ENCODE results near the gene SPATA31D4. TPM values are rescaled to one million over a fixed set of nuclear protein-coding genes. Genes with fewer than 3 reads are reported as not detected.

SPATA31D4 gene
- polyA plus RNA-seq, 3 donors, result not detected

- peaks cover 0 to 18% (median 6%) of the 10 kb centered on the region in 7 donors for H3K9me3 Mint-ChIP-seq
- DNase-seq, result no peak
- Histone ChIP-seq H3K9ac (ENCODE audit: insufficient read depth, low read length, poor library complexity, severe bottlenecking) (no peak overlapping the region), H2AFZ (ENCODE audit: insufficient read depth, low read depth, low read length, poor library complexity, severe bottlenecking) (no peak overlapping the region), H3K4me3 (replicated peaks in 1 of 3; ENCODE audit: low read depth in 2 of 3, low read length in 3 of 3) (no peak overlapping the region), H3K4me2 (replicated peaks; ENCODE audit: extremely low read depth, low read length, poor library complexity, severe bottlenecking) (no peak overlapping the region), H3K9me3 (replicated peaks in 1 of 2; ENCODE audit: control insufficient read depth in 1 of 2, insufficient read depth in 1 of 2, low read length in 2 of 2) (no peaks in the 10 kb centered on the region), H4K20me1 (ENCODE audit: insufficient read depth, low read length) (no peaks in the 10 kb centered on the region), H3K79me2 (ENCODE audit: insufficient read depth, low read length) (no peaks in the 10 kb centered on the region), H3K27me3 (ENCODE audit: control insufficient read depth in 2 of 2, insufficient read depth in 2 of 2, low read length in 2 of 2) (no peaks in the 10 kb centered on the region), H3K36me3 (replicated peaks in 1 of 2; ENCODE audit: control insufficient read depth in 1 of 2, insufficient read depth in 2 of 2, low read length in 2 of 2) (no peaks in the 10 kb centered on the region), H3K4me1 (ENCODE audit: control insufficient read depth in 1 of 2, insufficient read depth in 2 of 2, low read length in 2 of 2) (no peaks in the 10 kb centered on the region), H3K27ac (ENCODE audit: low read depth in 1 of 2, low read length in 2 of 2) (no peak overlapping the region)
- H3K4me1 Mint-ChIP-seq, result no peaks in the 10 kb centered on the region
- intact Hi-C loops (cut with micrococcal nuclease), result no loop called here
- TF ChIP-seq, protein P1, sequence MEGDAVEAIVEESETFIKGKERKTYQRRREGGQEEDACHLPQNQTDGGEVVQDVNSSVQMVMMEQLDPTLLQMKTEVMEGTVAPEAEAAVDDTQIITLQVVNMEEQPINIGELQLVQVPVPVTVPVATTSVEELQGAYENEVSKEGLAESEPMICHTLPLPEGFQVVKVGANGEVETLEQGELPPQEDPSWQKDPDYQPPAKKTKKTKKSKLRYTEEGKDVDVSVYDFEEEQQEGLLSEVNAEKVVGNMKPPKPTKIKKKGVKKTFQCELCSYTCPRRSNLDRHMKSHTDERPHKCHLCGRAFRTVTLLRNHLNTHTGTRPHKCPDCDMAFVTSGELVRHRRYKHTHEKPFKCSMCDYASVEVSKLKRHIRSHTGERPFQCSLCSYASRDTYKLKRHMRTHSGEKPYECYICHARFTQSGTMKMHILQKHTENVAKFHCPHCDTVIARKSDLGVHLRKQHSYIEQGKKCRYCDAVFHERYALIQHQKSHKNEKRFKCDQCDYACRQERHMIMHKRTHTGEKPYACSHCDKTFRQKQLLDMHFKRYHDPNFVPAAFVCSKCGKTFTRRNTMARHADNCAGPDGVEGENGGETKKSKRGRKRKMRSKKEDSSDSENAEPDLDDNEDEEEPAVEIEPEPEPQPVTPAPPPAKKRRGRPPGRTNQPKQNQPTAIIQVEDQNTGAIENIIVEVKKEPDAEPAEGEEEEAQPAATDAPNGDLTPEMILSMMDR (IDR thresholded peaks at IDR 0.05), result no peak
- peaks cover 0 to 1% (median 0%) of the 10 kb centered on the region in 3 donors for H3K27me3 Mint-ChIP-seq (ENCODE audit: low read depth in 3 of 3)
- no peak overlapping the region for H3K27ac Mint-ChIP-seq
- H3K4me3 Mint-ChIP-seq, result no peak overlapping the region
- H3K36me3 Mint-ChIP-seq, result no peaks in the 10 kb centered on the region
- WGBS (ENCODE audit: insufficient coverage), result no CpG with 5 or more reads among the region's 1 CpG
These were observed 41.6 kb upstream of the SPATA31D4 start for GRCh38 chr9:81886665-81887064.

GRCh38 chr9:81890104-81890503 lies 38.1 kb upstream of the SPATA31D4 start:
- Mint-ChIP-seq H3K4me3 (no peak overlapping the region), H3K4me1 (no peaks in the 10 kb centered on the region), H3K27ac (no peak overlapping the region), H3K9me3 (peaks cover 0 to 20% (median 8%) of the 10 kb centered on the region in 7 donors), H3K27me3 (ENCODE audit: low read depth in 3 of 3) (peaks cover 0 to 2% (median 1%) of the 10 kb centered on the region in 3 donors), H3K36me3 (no peaks in the 10 kb centered on the region)
- TF ChIP-seq, protein P1 (IDR thresholded peaks at IDR 0.05), result no peak
- no peak overlapping the region for H3K9ac ChIP-seq (ENCODE audit: insufficient read depth, low read length, poor library complexity, severe bottlenecking)
- intact Hi-C loops (cut with micrococcal nuclease), result no loop called here
- no peak for DNase-seq
- H3K36me3 ChIP-seq (replicated peaks in 1 of 2; ENCODE audit: control insufficient read depth in 1 of 2, insufficient read depth in 2 of 2, low read length in 2 of 2), result no peaks in the 10 kb centered on the region
- no peaks in the 10 kb centered on the region for H3K27me3 ChIP-seq (ENCODE audit: control insufficient read depth in 2 of 2, insufficient read depth in 2 of 2, low read length in 2 of 2)
- H3K9me3 ChIP-seq (replicated peaks in 1 of 2; ENCODE audit: control insufficient read depth in 1 of 2, insufficient read depth in 1 of 2, low read length in 2 of 2), result no peaks in the 10 kb centered on the region
- no peak overlapping the region for H3K4me3 ChIP-seq (replicated peaks in 1 of 3; ENCODE audit: low read depth in 2 of 3, low read length in 3 of 3)
- no peaks in the 10 kb centered on the region for H3K4me1 ChIP-seq (ENCODE audit: control insufficient read depth in 1 of 2, insufficient read depth in 2 of 2, low read length in 2 of 2)
- no peak overlapping the region for H3K4me2 ChIP-seq (replicated peaks; ENCODE audit: extremely low read depth, low read length, poor library complexity, severe bottlenecking)
- H2AFZ ChIP-seq (ENCODE audit: insufficient read depth, low read depth, low read length, poor library complexity, severe bottlenecking), result no peak overlapping the region
- 100% methylated on average over 1 of the region's 3 CpGs for WGBS (ENCODE audit: insufficient coverage)
- no peaks in the 10 kb centered on the region for H4K20me1 ChIP-seq (ENCODE audit: insufficient read depth, low read length)
- no peaks in the 10 kb centered on the region for H3K79me2 ChIP-seq (ENCODE audit: insufficient read depth, low read length)
- H3K27ac ChIP-seq (ENCODE audit: low read depth in 1 of 2, low read length in 2 of 2), result no peak overlapping the region

Measured in CD14-positive monocyte (primary cell).